K562 (cell line): ENCODE data around the gene MRPL30. TPM values are rescaled to one million over a fixed set of nuclear protein-coding genes. Genes with fewer than 3 reads are reported as not detected.

Experiments used
- ADNP ChIP-seq: fragments of 200-800 bp; sonication (Bioruptor generic); IDR thresholded peaks from 2 replicates; pipeline ENCODE4 v1.6.1; 2016; ENCODE audit warnings: missing genetic modification characterization, missing compliant biosample characterization
- CBFA2T2 ChIP-seq: fragments of 450-650 bp; conservative IDR thresholded peaks from 2 replicates; pipeline ENCODE4 v1.6.1; 2017; ENCODE audit warnings: mild to moderate bottlenecking
- CHCHD3 ChIP-seq: fragments of 250-450 bp; sonication (Bioruptor Pico); IDR thresholded peaks from 2 replicates; pipeline ENCODE4 v2.1.2; 2022; ENCODE audit warnings: mild to moderate bottlenecking
- ELF2 ChIP-seq: fragments of 250-450 bp; sonication (Bioruptor Pico); IDR thresholded peaks from 2 replicates; pipeline ENCODE4 v1.5.0; 2021; ENCODE audit warnings: mild to moderate bottlenecking
- GTF2A2 ChIP-seq: IDR thresholded peaks from 2 replicates; pipeline ENCODE4 v1.6.1; 2016; ENCODE audit warnings: mild to moderate bottlenecking, missing genetic modification characterization, missing compliant biosample characterization
- HNRNPH1 ChIP-seq: fragments of 200-400 bp; formaldehyde crosslinking; optimal IDR thresholded peaks from 2 replicates; pipeline ENCODE3; 2017; ENCODE audit warnings: low read depth, mild to moderate bottlenecking, low read length, moderate library complexity
- HSF4 ChIP-seq: fragments of 250-450 bp; sonication (Bioruptor Pico); IDR thresholded peaks from 2 replicates; pipeline ENCODE4 v2.1.2; 2022; ENCODE audit warnings: mild to moderate bottlenecking, moderate library complexity, borderline replicate concordance
- KDM5B ChIP-seq: fragments of 200-600 bp; sonication (generic); IDR thresholded peaks from 2 replicates; pipeline ENCODE4 v1.6.1; 2012; ENCODE audit warnings: low read depth, mild to moderate bottlenecking, moderate library complexity, low read length, control low read depth, inconsistent platforms; ENCODE audit not compliant: insufficient replicate concordance
- MAFG ChIP-seq: fragments of 450-650 bp; conservative IDR thresholded peaks from 2 replicates; pipeline ENCODE4 v1.6.1; 2016; ENCODE audit warnings: missing genetic modification characterization, missing compliant biosample characterization
- NFRKB ChIP-seq: fragments of 450-650 bp; IDR thresholded peaks from 2 replicates; pipeline ENCODE4 v1.6.1; 2016; ENCODE audit warnings: low read depth
- NR2C1 ChIP-seq, 2 experiments: fragments of 450-650 bp; IDR thresholded peaks; 2 replicates each; pipeline ENCODE4 v1.6.1; 2017; ENCODE audit warnings: mild to moderate bottlenecking in 2 of 2, antibody characterized with exemption in 1 of 2, inconsistent platforms in 1 of 2, missing compliant biosample characterization in 1 of 2, missing genetic modification characterization in 1 of 2
- PRPF4 ChIP-seq: fragments of 200-400 bp; formaldehyde crosslinking; IDR thresholded peaks from one replicate; pipeline ENCODE4 v1.6.1; 2017; ENCODE audit warnings: low read length, low read depth, mild to moderate bottlenecking; ENCODE audit not compliant: insufficient read depth, poor library complexity, severe bottlenecking
- PYGO2 ChIP-seq: fragments of 450-650 bp; IDR thresholded peaks from 2 replicates; pipeline ENCODE4 v1.6.1; 2016; ENCODE audit warnings: mild to moderate bottlenecking, missing genetic modification characterization, moderate library complexity, missing compliant biosample characterization
- RFX5 ChIP-seq: IDR thresholded peaks from 2 replicates; pipeline ENCODE4 v1.6.1; 2011; ENCODE audit warnings: low read depth, mild to moderate bottlenecking, improper control_type of control experiment, low read length
- SIRT6 ChIP-seq: IDR thresholded peaks from one replicate; pipeline ENCODE4 v1.6.1; 2012; ENCODE audit warnings: low read depth, mild to moderate bottlenecking, control low read depth, inconsistent platforms, low read length, moderate library complexity
- SLC30A9 ChIP-seq: fragments of 250-450 bp; sonication (Bioruptor Pico); IDR thresholded peaks from 2 replicates; pipeline ENCODE4 v1.8.0; 2022; ENCODE audit warnings: mild to moderate bottlenecking, moderate library complexity
- SMAD1 ChIP-seq: fragments of 150-350 bp; IDR thresholded peaks from 2 replicates; pipeline ENCODE4 v1.6.1; 2014; ENCODE audit warnings: low read length, low read depth; ENCODE audit not compliant: partially characterized antibody
- SMAD3 ChIP-seq: fragments of 450-650 bp; formaldehyde crosslinking; conservative IDR thresholded peaks from 2 replicates; pipeline ENCODE4 v1.4.0; 2020; ENCODE audit warnings: mild to moderate bottlenecking
- SMAD4 ChIP-seq: fragments of 250-450 bp; sonication (Bioruptor Pico); conservative IDR thresholded peaks from 2 replicates; pipeline ENCODE4 v1.8.0; 2021; ENCODE audit warnings: inconsistent platforms, mild to moderate bottlenecking, moderate library complexity
- SMARCE1 ChIP-seq: fragments of 450-650 bp; IDR thresholded peaks from 2 replicates; pipeline ENCODE4 v1.7.1; 2016; ENCODE audit warnings: mild to moderate bottlenecking
- TCFL5 ChIP-seq: fragments of 250-450 bp; sonication (Bioruptor Pico); conservative IDR thresholded peaks from 2 replicates; pipeline ENCODE4 v1.6.1; 2021; ENCODE audit warnings: mild to moderate bottlenecking, moderate library complexity, matching md5 sums
- TRIM28 ChIP-seq: fragments of 450-650 bp; IDR thresholded peaks from 2 replicates; pipeline ENCODE4 v1.6.1; 2017
- TSC22D4 ChIP-seq: fragments of 450-650 bp; IDR thresholded peaks from 2 replicates; pipeline ENCODE4 v1.6.1; 2016; ENCODE audit warnings: missing genetic modification characterization, missing biosample characterization, control low read depth
- ZBED1 ChIP-seq: IDR thresholded peaks from 2 replicates; pipeline ENCODE4 v1.6.1; 2014
- ZFP36 ChIP-seq: fragments of 150-350 bp; IDR thresholded peaks from 2 replicates; pipeline ENCODE4 v1.6.1; 2018; ENCODE audit warnings: low read length, low read depth; ENCODE audit not compliant: partially characterized antibody
- ZKSCAN3 ChIP-seq: fragments of 250-450 bp; sonication (Bioruptor Pico); IDR thresholded peaks from 2 replicates; pipeline ENCODE4 v1.4.0; 2020
- ZNF121 ChIP-seq: sonication (generic); formaldehyde crosslinking; conservative IDR thresholded peaks from 2 replicates; pipeline ENCODE4 v1.8.0; 2022; ENCODE audit warnings: missing genetic modification reagents
- ZNF165 ChIP-seq: fragments of 250-450 bp; sonication (Bioruptor Pico); IDR thresholded peaks from 2 replicates; pipeline ENCODE4 v1.4.0; 2020; ENCODE audit warnings: borderline replicate concordance
- ZNF431 ChIP-seq: sonication (generic); formaldehyde crosslinking; IDR thresholded peaks from 2 replicates; pipeline ENCODE4 v1.8.0; 2022; ENCODE audit warnings: mild to moderate bottlenecking, missing genetic modification reagents
- ZNF639 ChIP-seq, 2 experiments: fragments of 200-800 bp in 1 of 2; sonication (Bioruptor generic) in 1 of 2; sonication (generic) in 1 of 2; formaldehyde crosslinking in 1 of 2; IDR thresholded peaks in 1 of 2; conservative IDR thresholded peaks in 1 of 2; 2 replicates each; pipeline versions ENCODE4 v1.5.0 to v1.6.1; 2016 to 2020; ENCODE audit warnings: missing compliant biosample characterization in 1 of 2, missing genetic modification characterization in 1 of 2, missing genetic modification reagents in 1 of 2
- ZNF778 ChIP-seq: fragments of 450-650 bp; formaldehyde crosslinking; IDR thresholded peaks from 2 replicates; pipeline ENCODE4 v1.4.0; 2020; ENCODE audit warnings: mild to moderate bottlenecking, moderate library complexity
- polyA plus RNA-seq, 8 experiments: library from polyadenylated mRNA; depleted of rRNA in 4 of 8; stranded (reverse) in 5 of 8; unstranded in 3 of 8; fragments of >200 nt; fragmentation: Nextera tagmentation in 2 of 8; fragmentation: Illumina TruSeq in 1 of 8; extraction: Ambion mirVana in 2 of 8; extraction: Trizol in 1 of 8; gene quantifications; 2 replicates each; pipeline versions ENCODE4 v1.2.1 to v1.2.3, GENCODE V29; 2011 to 2014; ENCODE audit warnings: inconsistent platforms in 1 of 8, missing spikeins in 1 of 8
- total RNA-seq, 7 experiments: library from RNA; depleted of rRNA in 6 of 7; stranded (reverse); fragments of >200 nt in 6 of 7; fragmentation: Illumina TruSeq in 2 of 7; extraction: Trizol in 2 of 7; gene quantifications; 2 replicates each; pipeline versions ENCODE4 v1.2.1 to v1.2.3, GENCODE V29; 2011 to 2021; ENCODE audit warnings: low replicate concordance in 1 of 7

Gene MRPL30
- total and polyA plus RNA-seq, 9 of the 15 experiments (the other 6 are each of a cell fraction or from before 2014, with no cell fraction given), result 63.3 to 130 (median 87.0) TPM

GRCh38 chr2:99180755-99181623, at the start of gene MRPL30, which contains the start of gene MITD1 (continued):
- no peak for TF ChIP-seq PYGO2
- TF ChIP-seq TRIM28, result no peak; the same call in 1 of the 2 replicates
- no peak for TF ChIP-seq TSC22D4 (tag)
- no peak for TF ChIP-seq SMAD3
- TF ChIP-seq ZNF165 (CRISPR knock-in tag), result no peak
- TF ChIP-seq ELF2 (CRISPR knock-in tag), result peak; percentile 98
- no peak for TF ChIP-seq TCFL5 (CRISPR knock-in tag)
- peak; percentile 76; the same call in 1 of the 2 replicates for TF ChIP-seq SMAD4 (CRISPR knock-in tag)
- TF ChIP-seq ZNF431 (CRISPR knock-in tag), result no peak
- no peak for TF ChIP-seq ZNF121 (CRISPR knock-in tag)
- TF ChIP-seq ZNF639 (CRISPR knock-in tag; conservative IDR thresholded peaks at IDR 0.05 in 1 of 2, IDR thresholded peaks at IDR 0.05 in 1 of 2), result no peak; a peak in 1 of 4 replicates
- TF ChIP-seq RFX5, result no peak
- TF ChIP-seq GTF2A2 (tag), result peak; percentile 82
- TF ChIP-seq ZKSCAN3 (CRISPR knock-in tag), result no peak
- no peak for TF ChIP-seq SIRT6
- no peak for TF ChIP-seq HNRNPH1
- peak; percentile 77 for TF ChIP-seq NFRKB
- TF ChIP-seq NR2C1 (IDR thresholded peaks at IDR 0.05), result peak; percentile 96
- TF ChIP-seq NR2C1 (tag; IDR thresholded peaks at IDR 0.05), result peak; percentile 98
- no peak for TF ChIP-seq ADNP
- peak; percentile 70 for TF ChIP-seq CBFA2T2
- no peak for TF ChIP-seq SLC30A9
- TF ChIP-seq KDM5B, result peak; percentile 93
- no peak for TF ChIP-seq MAFG
- TF ChIP-seq ZFP36, result no peak
- TF ChIP-seq SMARCE1, result no peak
- TF ChIP-seq HSF4 (CRISPR knock-in tag), result 0 out of 2 replicates have a peak, but pooled peaks have one; percentile 60
- TF ChIP-seq ZNF778 (CRISPR knock-in tag), result no peak
- no peak for TF ChIP-seq PRPF4
- no peak for TF ChIP-seq ZBED1
- no peak for TF ChIP-seq CHCHD3 (CRISPR knock-in tag)
- TF ChIP-seq SMAD1, result peak; percentile 26
